K562 treated with DMSO at 1 percent for 4 hours (cell line): ENCODE data around the gene RUBCNL. TPM values are rescaled to one million over a fixed set of nuclear protein-coding genes. Genes with fewer than 3 reads are reported as not detected.

Experiments
- total RNA-seq: library from RNA; unstranded; fragments of 300-600 nt; gene quantifications from 2 replicates; pipeline ENCODE4 v1.2.3, GENCODE V29; 2022; ENCODE audit not compliant: insufficient read depth

RUBCNL gene, protein sequence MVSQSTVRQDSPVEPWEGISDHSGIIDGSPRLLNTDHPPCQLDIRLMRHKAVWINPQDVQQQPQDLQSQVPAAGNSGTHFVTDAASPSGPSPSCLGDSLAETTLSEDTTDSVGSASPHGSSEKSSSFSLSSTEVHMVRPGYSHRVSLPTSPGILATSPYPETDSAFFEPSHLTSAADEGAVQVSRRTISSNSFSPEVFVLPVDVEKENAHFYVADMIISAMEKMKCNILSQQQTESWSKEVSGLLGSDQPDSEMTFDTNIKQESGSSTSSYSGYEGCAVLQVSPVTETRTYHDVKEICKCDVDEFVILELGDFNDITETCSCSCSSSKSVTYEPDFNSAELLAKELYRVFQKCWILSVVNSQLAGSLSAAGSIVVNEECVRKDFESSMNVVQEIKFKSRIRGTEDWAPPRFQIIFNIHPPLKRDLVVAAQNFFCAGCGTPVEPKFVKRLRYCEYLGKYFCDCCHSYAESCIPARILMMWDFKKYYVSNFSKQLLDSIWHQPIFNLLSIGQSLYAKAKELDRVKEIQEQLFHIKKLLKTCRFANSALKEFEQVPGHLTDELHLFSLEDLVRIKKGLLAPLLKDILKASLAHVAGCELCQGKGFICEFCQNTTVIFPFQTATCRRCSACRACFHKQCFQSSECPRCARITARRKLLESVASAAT
- not detected in 2 replicates for total RNA-seq

DNA sequence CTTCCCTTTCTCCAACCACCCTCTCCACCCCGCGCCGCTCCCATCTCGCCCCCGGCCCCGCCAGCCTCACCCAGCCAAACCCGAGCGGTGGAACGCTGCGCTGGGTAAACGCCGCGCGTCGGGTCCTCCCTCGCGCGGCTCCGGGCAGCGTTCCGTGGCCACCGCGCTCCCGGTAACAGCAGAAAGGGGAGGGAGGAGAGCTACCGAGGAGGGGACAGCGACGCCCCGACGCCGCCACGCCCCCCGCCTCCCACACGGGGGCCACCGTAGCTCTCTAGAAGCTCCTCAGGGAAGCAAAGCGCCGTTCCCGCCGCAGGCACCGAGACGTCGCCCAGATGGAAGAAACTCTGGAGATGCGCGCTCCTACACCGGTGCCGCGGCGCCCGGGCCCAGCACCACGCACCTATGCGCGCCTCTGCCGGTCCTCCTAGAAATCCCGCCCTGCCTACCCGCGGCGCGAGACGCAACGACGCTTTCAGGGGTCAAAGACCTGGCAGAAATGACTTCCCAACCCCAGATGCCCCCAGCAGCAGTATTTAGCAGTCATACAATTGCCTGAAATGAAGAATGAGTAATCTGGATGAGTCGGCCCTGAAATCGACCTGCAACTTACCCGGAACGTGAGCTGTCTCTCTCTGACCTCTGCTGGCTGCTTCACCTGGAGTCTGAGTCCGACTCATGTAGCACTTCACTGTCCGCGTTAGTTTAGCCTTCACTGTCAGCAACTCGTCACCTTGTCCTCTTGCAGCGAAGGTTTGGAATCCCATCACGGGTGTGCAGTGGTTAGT lies at the start of gene RUBCNL:
Gene RUBCNL, minus strand, starts transcription at position 189 of the 788 bp plus-strand sequence. CDS start 14,777 bp downstream, outside the sequence.

Other genes starting within 250 kb of the RUBCNL start
- 273 and 294 TPM in 2 replicates for gene LCP1, start 205.1 kb downstream of the RUBCNL start, total RNA-seq
- gene LRRC63, start 175.3 kb downstream of the RUBCNL start, total RNA-seq, result not detected in 2 replicates
- gene LRCH1, start 165.9 kb upstream of the RUBCNL start, total RNA-seq, result 2.4 and 2.5 TPM in 2 replicates